ENCODE measurements around the gene GLRX3.
"Not testable (repeated sequence)": the region's sequence is repeated elsewhere in the genome, so short reads cannot be mapped to it uniquely, and the experiment has no call there.

- TF ChIP-seq ZNF777 (tag by site-specific recombination; IDR thresholded peaks at IDR 0.05; ENCODE audit: borderline replicate concordance); ZNF239 (tag by site-specific recombination; IDR thresholded peaks at IDR 0.05): not testable (repeated sequence)
These were observed 45.6 kb upstream of the GLRX3 start for GRCh38 chr10:130090565-130090964.
